T47D (cell line): ENCODE measurements around the gene ANKRD62.
"Not testable (repeated sequence)": the region's sequence is repeated elsewhere in the genome, so short reads cannot be mapped to it uniquely, and the experiment has no call there.

Experiments
- DNase-seq, 2 experiments: peaks; one replicate each; pipeline versions ENCODE4 v3.0.0 to v3.0.0-alpha.2; 2011 to 2012; ENCODE audit warnings: low read depth in 1 of 2, low spot score in 1 of 2
- JUND ChIP-seq: IDR thresholded peaks from 2 replicates; pipeline ENCODE4 v1.6.1; 2012; ENCODE audit warnings: low read depth
- in situ Hi-C: cut with HindIII; loops from 2 replicates; pipeline ENCODE4 v1.10.0; 2016; ENCODE audit warnings: low sequenced_read_pairs, low pct_unique_long_range_greater_than_20kb

Gene ANKRD62

GRCh38 chr18:12057419-12058039 is 36.1 kb upstream of the ANKRD62 start:
- in situ Hi-C loops = no loop called here
- TF ChIP-seq JUND = no peak
- DNase-seq = no peak

- in situ Hi-C loops = no loop called here
- TF ChIP-seq JUND = no peak
- peak in 1 of 2 experiments; percentile 15 for DNase-seq
Observed at GRCh38 chr18:12059334-12060181, 34.1 kb upstream of the ANKRD62 start.

- DNase-seq = no peak
Observed at GRCh38 chr18:12060182-12060870, 33.3 kb upstream of the ANKRD62 start.

GRCh38 chr18:12061685-12062084 is 32.0 kb upstream of the ANKRD62 start:
- no peak for TF ChIP-seq JUND
- in situ Hi-C loops = no loop called here
- no peak for DNase-seq

More at GRCh38 chr18:12060182-12060870, 33.3 kb upstream of the ANKRD62 start:
- in situ Hi-C loops = no loop called here
- no peak for TF ChIP-seq JUND

GRCh38 chr18:12062974-12063373 is 30.7 kb upstream of the ANKRD62 start:
- in situ Hi-C loops = no loop called here
- no peak for TF ChIP-seq JUND
- no peak for DNase-seq

GRCh38 chr18:12064086-12064763 is 29.4 kb upstream of the ANKRD62 start:
- TF ChIP-seq JUND = no peak
- in situ Hi-C loops = no loop called here

GRCh38 chr18:12065397-12065796 is 28.2 kb upstream of the ANKRD62 start:
- in situ Hi-C loops = no loop called here
- TF ChIP-seq JUND = no peak
- no peak for DNase-seq

More at GRCh38 chr18:12064086-12064763, 29.4 kb upstream of the ANKRD62 start:
- DNase-seq = no peak

GRCh38 chr18:12066910-12067511 is 26.6 kb upstream of the ANKRD62 start:
- no peak for TF ChIP-seq JUND
- DNase-seq = no peak
- in situ Hi-C loops = no loop called here

GRCh38 chr18:12067671-12068070 is 26.0 kb upstream of the ANKRD62 start:
- in situ Hi-C loops = no loop called here
- TF ChIP-seq JUND = no peak

GRCh38 chr18:12068316-12068949 is 25.2 kb upstream of the ANKRD62 start:
- in situ Hi-C loops, DNase-seq: not testable (repeated sequence)

More at GRCh38 chr18:12067671-12068070, 26.0 kb upstream of the ANKRD62 start:
- DNase-seq = no peak

GRCh38 chr18:12068950-12069320 is 24.7 kb upstream of the ANKRD62 start:
- TF ChIP-seq JUND = no peak
- in situ Hi-C loops = no loop called here
- DNase-seq = no peak

- in situ Hi-C loops, DNase-seq: not testable (repeated sequence)
Observed at GRCh38 chr18:12071066-12071465, 22.6 kb upstream of the ANKRD62 start.
